GM12878 (cell line): ENCODE results near the gene HMGB1. TPM values are rescaled to one million over a fixed set of nuclear protein-coding genes. Genes with fewer than 3 reads are reported as not detected.

Experiments used
- ATAC-seq: fragments of 200-7000 bp; cut with Tn5 transposase; 3 replicates; pipeline ENCODE4 v1.9.1; 2020; ENCODE audit warnings: mild to moderate bottlenecking, moderate library complexity
- BruUV-seq: library from RNA; stranded (reverse); fragments of 400-500 nt; replicated peaks from 2 replicates; lab custom pipeline; 2021; lab: Mats Ljungman, UMichigan
- CTCF ChIA-PET: fragments of 300-600 bp; sonication (Branson Sonifier 250); formaldehyde crosslinking; extraction: SDS; loops from one replicate; lab custom pipeline; 2021; ENCODE audit warnings: inconsistent platforms; lab: Yijun Ruan, JAX
- POLR2A ChIA-PET: fragments of 350-600 bp; formaldehyde crosslinking; extraction: SDS; loops from one replicate; lab custom pipeline; 2021; ENCODE audit warnings: inconsistent platforms; lab: Charles Lee
- RAD21 ChIA-PET: fragments of 300-600 bp; sonication (Branson Sonifier 250); formaldehyde crosslinking; loops from one replicate; lab custom pipeline; 2023; ENCODE audit warnings: antibody characterized with exemption; ENCODE audit not compliant: unreplicated experiment; lab: Charles Lee
- SMC1A ChIA-PET: fragments of 300-600 bp; sonication (Branson Sonifier 250); formaldehyde crosslinking; loops from one replicate; lab custom pipeline; 2023; ENCODE audit not compliant: unreplicated experiment, uncharacterized antibody; lab: Charles Lee
- DNase-seq: peaks from one replicate; pipeline ENCODE4 v3.0.0-alpha.2; 2011; ENCODE audit warnings: low read depth, low spot score
- FAIRE-seq: peaks from 3 replicates; lab custom pipeline; 2011; peaks lifted over from hg19 to GRCh38; lab: Jason Lieb, UNC
- H2AFZ ChIP-seq: 2 replicates; pipeline ENCODE4 v1.6.0; 2011; ENCODE audit warnings: low read depth, low read length, control low read depth; ENCODE audit not compliant: control insufficient read depth
- H3K27ac ChIP-seq: 2 replicates; pipeline ENCODE4 v1.5.1; 2011; ENCODE audit warnings: control low read depth; ENCODE audit not compliant: control insufficient read depth, insufficient read depth
- H3K27me3 ChIP-seq, 2 experiments: replicated peaks in 1 of 2; 2 replicates each; pipeline versions ENCODE4 v1.6.0 to v1.6.1; 2011; ENCODE audit warnings: low read length in 1 of 2; ENCODE audit not compliant: control insufficient read depth in 2 of 2, insufficient read depth in 2 of 2
- H3K36me3 ChIP-seq, 2 experiments: 2 replicates each; pipeline ENCODE4 v1.5.1; 2011; ENCODE audit warnings: low read length in 1 of 2; ENCODE audit not compliant: control insufficient read depth in 2 of 2, insufficient read depth in 2 of 2
- H3K4me1 ChIP-seq: 2 replicates; pipeline ENCODE4 v1.6.1; 2011; ENCODE audit warnings: mild to moderate bottlenecking, low read length, moderate library complexity, mixed read lengths; ENCODE audit not compliant: control insufficient read depth, insufficient read depth
- H3K4me2 ChIP-seq: 2 replicates; pipeline ENCODE4 v1.6.0; 2011; ENCODE audit warnings: control low read depth; ENCODE audit not compliant: control insufficient read depth, insufficient read depth
- H3K4me3 ChIP-seq: fragments of 200-600 bp; sonication (generic); 2 replicates; pipeline ENCODE4 v1.5.1; 2016
- H3K79me2 ChIP-seq: 2 replicates; pipeline ENCODE4 v1.6.0; 2011; ENCODE audit warnings: low read length; ENCODE audit not compliant: control insufficient read depth, insufficient read depth
- H3K9ac ChIP-seq: 2 replicates; pipeline ENCODE4 v1.8.0; 2011; ENCODE audit warnings: low read length, control low read depth, mixed read lengths; ENCODE audit not compliant: control insufficient read depth, insufficient read depth
- H3K9me3 ChIP-seq: replicated peaks from 3 replicates; pipeline ENCODE4 v1.5.1; 2011; ENCODE audit warnings: mild to moderate bottlenecking, low read length; ENCODE audit not compliant: control insufficient read depth, insufficient read depth
- H4K20me1 ChIP-seq: 2 replicates; pipeline ENCODE4 v1.6.0; 2011; ENCODE audit not compliant: control insufficient read depth, insufficient read depth
- CHD1 ChIP-seq: IDR thresholded peaks from 2 replicates; pipeline ENCODE4 v1.6.1; 2012; ENCODE audit warnings: low read depth, low read length, improper control_type of control experiment
- DPF2 ChIP-seq: fragments of 450-650 bp; IDR thresholded peaks from 2 replicates; pipeline ENCODE4 v1.6.1; 2017; ENCODE audit warnings: mild to moderate bottlenecking
- GATAD2B ChIP-seq: fragments of 450-650 bp; conservative IDR thresholded peaks from 2 replicates; pipeline ENCODE4 v1.6.1; 2017; ENCODE audit warnings: low read depth, mild to moderate bottlenecking, moderate library complexity
- HDAC2 ChIP-seq: fragments of 200-600 bp; sonication (generic); IDR thresholded peaks from 2 replicates; pipeline ENCODE4 v1.6.1; 2017
- HDGF ChIP-seq: fragments of 450-650 bp; IDR thresholded peaks from 2 replicates; pipeline ENCODE4 v1.6.1; 2016; ENCODE audit warnings: antibody characterized with exemption
- IKZF2 ChIP-seq, 2 experiments: fragments of 450-650 bp; IDR thresholded peaks; 2 replicates each; pipeline ENCODE4 v1.6.1; 2017; ENCODE audit warnings: mild to moderate bottlenecking in 2 of 2, moderate library complexity in 2 of 2
- NBN ChIP-seq: fragments of 450-650 bp; IDR thresholded peaks from 2 replicates; pipeline ENCODE4 v1.6.1; 2016
- SIX5 ChIP-seq: IDR thresholded peaks from 2 replicates; pipeline ENCODE4 v1.6.1; 2011; ENCODE audit warnings: mild to moderate bottlenecking, low read depth, low read length, moderate library complexity; ENCODE audit not compliant: severe bottlenecking
- SMC3 ChIP-seq: IDR thresholded peaks from 2 replicates; pipeline ENCODE4 v1.6.1; 2011; ENCODE audit warnings: low read length, improper control_type of control experiment, borderline replicate concordance
- STAT3 ChIP-seq: IDR thresholded peaks from 2 replicates; pipeline ENCODE4 v1.6.1; 2011; ENCODE audit warnings: low read depth, low read length, improper control_type of control experiment
- SUPT20H ChIP-seq: IDR thresholded peaks from 2 replicates; pipeline ENCODE4 v1.6.1; 2011; ENCODE audit warnings: low read depth, mild to moderate bottlenecking, low read length, moderate library complexity, borderline replicate concordance; ENCODE audit not compliant: control insufficient read depth
- TAF1 ChIP-seq: IDR thresholded peaks from 2 replicates; pipeline ENCODE4 v1.6.1; 2011; ENCODE audit warnings: mild to moderate bottlenecking, low read depth, low read length, borderline replicate concordance
- WRNIP1 ChIP-seq: IDR thresholded peaks from 2 replicates; pipeline ENCODE4 v1.6.1; 2011; ENCODE audit warnings: low read depth, low read length, improper control_type of control experiment, borderline replicate concordance
- ZBED1 ChIP-seq: IDR thresholded peaks from 2 replicates; pipeline ENCODE4 v1.6.1; 2016; ENCODE audit warnings: borderline replicate concordance
- ZNF24 ChIP-seq: fragments of 450-650 bp; IDR thresholded peaks from 2 replicates; pipeline ENCODE4 v1.6.1; 2017; ENCODE audit warnings: antibody characterized with exemption, mild to moderate bottlenecking
- ZSCAN29 ChIP-seq: fragments of 450-650 bp; IDR thresholded peaks from 2 replicates; pipeline ENCODE4 v1.6.1; 2017; ENCODE audit warnings: mild to moderate bottlenecking, moderate library complexity
- WGBS: methylation state at CpG from one replicate; pipeline ENCODE4 v1.1.6; 2016; ENCODE audit warnings: low lambda C conversion rate; ENCODE audit not compliant: insufficient replicate concordance, insufficient coverage; ENCODE audit errors: missing lambda C conversion rate; 5-methylcytosine and 5-hydroxymethylcytosine counted together
- in situ Hi-C: fragments of 300-500 bp; cut with MboI; formaldehyde crosslinking; loops from 9 replicates; pipeline ENCODE4 v1.14.3; 2018; ENCODE audit warnings: mixed read lengths
- intact Hi-C: fragments of 100-400 bp; cut with micrococcal nuclease; formaldehyde crosslinking; loops from one replicate; pipeline ENCODE4 v1.14.2; 2022; ENCODE audit not compliant: unreplicated experiment
- polyA plus RNA-seq, 11 experiments: library from polyadenylated mRNA; depleted of rRNA in 4 of 11; unstranded in 6 of 11; stranded (reverse) in 5 of 11; fragments of >200 nt; fragmentation: Nextera tagmentation in 4 of 11; fragmentation: Illumina TruSeq in 1 of 11; extraction: Ambion mirVana in 4 of 11; extraction: Trizol in 1 of 11; gene quantifications; 1 replicate in 1 of 11; 2 replicates in 10 of 11; pipeline versions ENCODE4 v1.2.1 to v1.2.3, GENCODE V29; 2011 to 2016; ENCODE audit warnings: inconsistent platforms in 2 of 11, missing spikeins in 2 of 11, low read depth in 1 of 11
- total RNA-seq, 4 experiments: library from RNA; depleted of rRNA in 3 of 4; stranded (reverse); fragments of >200 nt in 3 of 4; fragmentation: Illumina TruSeq in 1 of 4; extraction: Trizol in 1 of 4; gene quantifications; 2 replicates each; pipeline versions ENCODE4 v1.2.1 to v1.2.3, GENCODE V29; 2013 to 2021
- TF ChIP-seq, protein P1 (sequence below): IDR thresholded peaks from 2 replicates; pipeline ENCODE4 v1.6.1; 2012; ENCODE audit warnings: low read depth, low read length, improper control_type of control experiment
- TF ChIP-seq, protein P2 (sequence below): fragments of 150-350 bp; IDR thresholded peaks from 2 replicates; pipeline ENCODE4 v1.6.1; 2014; ENCODE audit warnings: mild to moderate bottlenecking, low read depth, low read length
- TF ChIP-seq, protein P3 (sequence below): IDR thresholded peaks from 2 replicates; pipeline ENCODE4 v1.6.1; 2011; ENCODE audit warnings: low read depth, mild to moderate bottlenecking, low read length, moderate library complexity, borderline replicate concordance; ENCODE audit errors: extremely low read depth
- TF ChIP-seq, protein P4 (sequence below): fragments of 450-650 bp; IDR thresholded peaks from 2 replicates; pipeline ENCODE4 v1.6.1; 2017; ENCODE audit warnings: mild to moderate bottlenecking, low read depth, inconsistent platforms; ENCODE audit not compliant: poor library complexity, severe bottlenecking

HMGB1 gene
- total and polyA plus RNA-seq, 10 of the 15 experiments (the other 5 are each of a cell fraction or from before 2014, with no cell fraction given): 365 to 2,529 (median 1,396) TPM

DNA sequence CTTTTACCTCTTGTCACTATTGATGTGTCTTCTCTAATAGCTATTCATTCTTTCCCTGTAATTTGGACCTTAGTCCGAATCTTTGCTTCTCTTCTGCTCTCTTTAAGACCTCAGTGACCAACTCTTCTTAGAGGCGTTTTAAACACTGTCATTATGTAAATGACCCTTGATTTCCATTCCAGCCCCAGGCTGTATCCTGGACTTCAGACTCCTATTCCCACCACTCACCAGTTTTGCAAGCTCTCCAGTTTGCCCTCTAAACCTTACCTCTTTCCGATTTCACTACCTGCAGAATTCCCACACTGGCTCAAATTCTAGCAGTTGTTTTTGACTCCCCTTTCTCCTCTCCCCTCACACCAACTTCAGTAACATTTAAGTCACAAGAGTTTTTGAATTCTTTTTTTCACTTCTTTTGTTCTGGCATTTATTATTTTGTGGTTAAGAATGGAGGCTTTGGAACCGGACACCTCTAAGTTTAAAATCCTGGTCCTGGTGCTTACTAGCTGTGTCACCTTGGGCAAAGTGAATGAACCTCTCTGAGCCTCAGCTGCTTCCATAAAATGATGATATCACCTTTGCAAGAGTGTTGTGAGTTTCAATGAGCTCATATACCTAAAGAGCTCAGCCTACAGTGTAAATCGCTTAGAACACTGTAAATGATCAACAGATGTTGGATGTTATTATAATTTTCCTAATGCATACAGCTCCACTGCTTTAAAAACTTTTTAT, 13.6 kb upstream of the HMGB1 start:
- Histone ChIP-seq H3K79me2 (no peaks in the 10 kb centered on the region), H3K27me3 (no peaks in the 10 kb centered on the region; a peak in 1 of 4 replicates), H3K4me2 (no peak overlapping the region), H3K27ac (no peak overlapping the region), H3K4me3 (no peak overlapping the region), H4K20me1 (no peaks in the 10 kb centered on the region), H3K4me1 (peaks cover 6% of the 10 kb centered on the region), H2AFZ (no peak overlapping the region), H3K9me3 (no peaks in the 10 kb centered on the region), H3K36me3 (no peaks in the 10 kb centered on the region), H3K9ac (no peak overlapping the region)
- ChIA-PET SMC1A (interaction anchor here (0.6 to 1.6 kb wide), 5 partner anchors 25 to 146 kb away, joined by 3 to 4 read pairs (median 3); partner anchors contain the start of gene USPL1), POLR2A (interaction anchor here (0.5 kb wide), 1 partner anchor 1161 kb away, joined by 3 read pairs; no protein-coding TSS in a partner anchor), RAD21 (no interaction called here), CTCF (interaction anchor here (0.6 to 1.0 kb wide), 2 partner anchors 146 to 326 kb away, joined by 3 to 4 read pairs; no protein-coding TSS in a partner anchor)
- no peak for DNase-seq
- no peak for ATAC-seq
- intact Hi-C loops: no loop called here
- WGBS: 69% methylated on average over 5 of the region's 5 CpGs
- BruUV-seq: no TSS peak
- no peak for FAIRE-seq
- in situ Hi-C loops: no loop called here
- TF ChIP-seq ZNF24 (no peak), SMC3 (no peak), NBN (no peak), CHD1 (no peak), STAT3 (no peak), GATAD2B (no peak), SUPT20H (no peak), HDAC2 (no peak), ZSCAN29 (no peak), SIX5 (no peak), WRNIP1 (no peak), HDGF (no peak), DPF2 (no peak), IKZF2 (IDR thresholded peaks at IDR 0.05) (no peak), ZBED1 (no peak), TAF1 (no peak)
- TF ChIP-seq, protein P1, sequence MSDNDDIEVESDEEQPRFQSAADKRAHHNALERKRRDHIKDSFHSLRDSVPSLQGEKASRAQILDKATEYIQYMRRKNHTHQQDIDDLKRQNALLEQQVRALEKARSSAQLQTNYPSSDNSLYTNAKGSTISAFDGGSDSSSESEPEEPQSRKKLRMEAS: no peak
- TF ChIP-seq, protein P2, sequence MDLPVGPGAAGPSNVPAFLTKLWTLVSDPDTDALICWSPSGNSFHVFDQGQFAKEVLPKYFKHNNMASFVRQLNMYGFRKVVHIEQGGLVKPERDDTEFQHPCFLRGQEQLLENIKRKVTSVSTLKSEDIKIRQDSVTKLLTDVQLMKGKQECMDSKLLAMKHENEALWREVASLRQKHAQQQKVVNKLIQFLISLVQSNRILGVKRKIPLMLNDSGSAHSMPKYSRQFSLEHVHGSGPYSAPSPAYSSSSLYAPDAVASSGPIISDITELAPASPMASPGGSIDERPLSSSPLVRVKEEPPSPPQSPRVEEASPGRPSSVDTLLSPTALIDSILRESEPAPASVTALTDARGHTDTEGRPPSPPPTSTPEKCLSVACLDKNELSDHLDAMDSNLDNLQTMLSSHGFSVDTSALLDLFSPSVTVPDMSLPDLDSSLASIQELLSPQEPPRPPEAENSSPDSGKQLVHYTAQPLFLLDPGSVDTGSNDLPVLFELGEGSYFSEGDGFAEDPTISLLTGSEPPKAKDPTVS: no peak
- TF ChIP-seq, protein P3, sequence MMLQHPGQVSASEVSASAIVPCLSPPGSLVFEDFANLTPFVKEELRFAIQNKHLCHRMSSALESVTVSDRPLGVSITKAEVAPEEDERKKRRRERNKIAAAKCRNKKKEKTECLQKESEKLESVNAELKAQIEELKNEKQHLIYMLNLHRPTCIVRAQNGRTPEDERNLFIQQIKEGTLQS: no peak
- TF ChIP-seq, protein P4, sequence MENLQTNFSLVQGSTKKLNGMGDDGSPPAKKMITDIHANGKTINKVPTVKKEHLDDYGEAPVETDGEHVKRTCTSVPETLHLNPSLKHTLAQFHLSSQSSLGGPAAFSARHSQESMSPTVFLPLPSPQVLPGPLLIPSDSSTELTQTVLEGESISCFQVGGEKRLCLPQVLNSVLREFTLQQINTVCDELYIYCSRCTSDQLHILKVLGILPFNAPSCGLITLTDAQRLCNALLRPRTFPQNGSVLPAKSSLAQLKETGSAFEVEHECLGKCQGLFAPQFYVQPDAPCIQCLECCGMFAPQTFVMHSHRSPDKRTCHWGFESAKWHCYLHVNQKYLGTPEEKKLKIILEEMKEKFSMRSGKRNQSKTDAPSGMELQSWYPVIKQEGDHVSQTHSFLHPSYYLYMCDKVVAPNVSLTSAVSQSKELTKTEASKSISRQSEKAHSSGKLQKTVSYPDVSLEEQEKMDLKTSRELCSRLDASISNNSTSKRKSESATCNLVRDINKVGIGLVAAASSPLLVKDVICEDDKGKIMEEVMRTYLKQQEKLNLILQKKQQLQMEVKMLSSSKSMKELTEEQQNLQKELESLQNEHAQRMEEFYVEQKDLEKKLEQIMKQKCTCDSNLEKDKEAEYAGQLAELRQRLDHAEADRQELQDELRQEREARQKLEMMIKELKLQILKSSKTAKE: no peak
